ENCODE results near the gene LTB4R. TPM values are rescaled to one million over a fixed set of nuclear protein-coding genes. Genes with fewer than 3 reads are reported as not detected.

The LTB4R gene
- total RNA-seq, 2 experiments from 2014 or later = 10.6 to 11.4 TPM

GRCh38 chr14:24293525-24293924, 17.8 kb upstream of the LTB4R start:
- Mint-ChIP-seq H3K27me3 (ENCODE audit: low read depth) (no peaks in the 10 kb centered on the region), H3K9me3 (no peaks in the 10 kb centered on the region), H3K36me3 (ENCODE audit: low read depth) (peaks cover 21% of the 10 kb centered on the region), H3K4me3 (no peak overlapping the region), H3K27ac (no peak overlapping the region), H3K4me1 (ENCODE audit: low read depth) (peaks cover 38% of the 10 kb centered on the region)
- intact Hi-C loops (cut with micrococcal nuclease) = no loop called here
- CTCF ChIA-PET = interaction anchor here (0.9 to 5.4 kb wide), 3 partner anchors 15 to 77 kb away, joined by 3 to 49 read pairs (median 32); partner anchors contain the start of genes CIDEB, LTB4R, LTB4R2 and TINF2
- no peak for DNase-seq

GRCh38 chr14:24296341-24297157, 14.8 kb upstream of the LTB4R start:
- CTCF ChIA-PET = interaction anchor here (0.7 to 9.3 kb wide), 31 partner anchors 7 to 260 kb away, joined by 3 to 310 read pairs (median 5); partner anchors contain the start of genes CHMP4A, CIDEB, LTB4R and MDP1
- peak; percentile 90 for DNase-seq
- Mint-ChIP-seq H3K4me3 (no peak overlapping the region), H3K27me3 (ENCODE audit: low read depth) (no peaks in the 10 kb centered on the region), H3K27ac (peak overlapping the region; percentile 78), H3K4me1 (ENCODE audit: low read depth) (peaks cover 42% of the 10 kb centered on the region), H3K9me3 (no peaks in the 10 kb centered on the region), H3K36me3 (ENCODE audit: low read depth) (peaks cover 9% of the 10 kb centered on the region)
- intact Hi-C loops (cut with micrococcal nuclease) = loop anchor here (1.0 to 5.0 kb wide), 10 partner anchors 17 to 282 kb away; partner anchors contain the start of genes IRF9, MDP1, PCK2 and RABGGTA

GRCh38 chr14:24297190-24297964, 13.9 kb upstream of the LTB4R start:
- no peak overlapping the region for H3K4me3 Mint-ChIP-seq
- H3K36me3 Mint-ChIP-seq (ENCODE audit: low read depth) = peaks cover 14% of the 10 kb centered on the region
- H3K9me3 Mint-ChIP-seq = no peaks in the 10 kb centered on the region
- DNase-seq = no peak
- intact Hi-C loops (cut with micrococcal nuclease) = loop anchor here (1.0 to 5.0 kb wide), 9 partner anchors 18 to 283 kb away; partner anchors contain the start of genes IRF9, MDP1, PCK2 and TM9SF1
- H3K4me1 Mint-ChIP-seq (ENCODE audit: low read depth) = peaks cover 47% of the 10 kb centered on the region
- no peaks in the 10 kb centered on the region for H3K27me3 Mint-ChIP-seq (ENCODE audit: low read depth)
- CTCF ChIA-PET = interaction anchor here (0.7 to 9.3 kb wide), 34 partner anchors 8 to 261 kb away, joined by 3 to 310 read pairs (median 5); partner anchors contain the start of genes CHMP4A, CIDEB, IRF9 and LTB4R
- peak overlapping the region; percentile 78 for H3K27ac Mint-ChIP-seq

GRCh38 chr14:24298892-24299254, 12.4 kb upstream of the LTB4R start:
- peak; percentile 38 for DNase-seq
- Mint-ChIP-seq H3K27ac (peak overlapping the region; percentile 89), H3K4me1 (ENCODE audit: low read depth) (peaks cover 47% of the 10 kb centered on the region), H3K4me3 (peak overlapping the region; percentile 87), H3K36me3 (ENCODE audit: low read depth) (peaks cover 11% of the 10 kb centered on the region), H3K27me3 (ENCODE audit: low read depth) (no peaks in the 10 kb centered on the region), H3K9me3 (no peaks in the 10 kb centered on the region)
- intact Hi-C loops (cut with micrococcal nuclease) = loop anchor here (1.0 to 5.0 kb wide), 8 partner anchors 9 to 207 kb away; partner anchors contain the start of genes CHMP4A, DCAF11, GMPR2 and IPO4
- CTCF ChIA-PET = interaction anchor here (0.6 to 9.3 kb wide), 14 partner anchors 9 to 152 kb away, joined by 3 to 310 read pairs (median 18); partner anchors contain the start of genes CHMP4A, CIDEB, IRF9 and LTB4R

- CTCF ChIA-PET = interaction anchor here (0.6 to 9.3 kb wide), 18 partner anchors 8 to 152 kb away, joined by 3 to 310 read pairs (median 13); partner anchors contain the start of genes CHMP4A, CIDEB, IRF9 and LTB4R
- Mint-ChIP-seq H3K4me1 (ENCODE audit: low read depth) (peaks cover 47% of the 10 kb centered on the region), H3K36me3 (ENCODE audit: low read depth) (peaks cover 14% of the 10 kb centered on the region), H3K27ac (peak within 1 kb of the TSS; percentile 89), H3K9me3 (no peaks in the 10 kb centered on the region), H3K4me3 (peak within 1 kb of the TSS; percentile 87), H3K27me3 (ENCODE audit: low read depth) (no peaks in the 10 kb centered on the region)
- intact Hi-C loops (cut with micrococcal nuclease) = loop anchor here (1.0 to 5.0 kb wide), 8 partner anchors 9 to 207 kb away; partner anchors contain the start of genes CHMP4A, DCAF11, GMPR2 and IPO4
- peak; percentile 94 for DNase-seq
Measured at GRCh38 chr14:24299255-24300191, 11.8 kb upstream of the LTB4R start, which contains the start of the genes DHRS1 and NOP9. Gene DHRS1, minus strand, starts transcription at chr14:24299780. Its CDS starts 674 bp downstream, at chr14:24299106. Gene NOP9, plus strand, starts transcription at chr14:24299850. Its CDS starts 105 bp downstream, at chr14:24299955.

- CTCF ChIA-PET = interaction anchor here (0.6 to 9.3 kb wide), 10 partner anchors 8 to 210 kb away, joined by 3 to 310 read pairs (median 6); partner anchors contain the start of genes CIDEB, LTB4R, LTB4R2 and MDP1
- DNase-seq = no peak
- peaks cover 23% of the 10 kb centered on the region for H3K36me3 Mint-ChIP-seq (ENCODE audit: low read depth)
- H3K27ac Mint-ChIP-seq = peak overlapping the region; percentile 52
- H3K4me1 Mint-ChIP-seq (ENCODE audit: low read depth) = peaks cover 47% of the 10 kb centered on the region
- no peaks in the 10 kb centered on the region for H3K9me3 Mint-ChIP-seq
- H3K27me3 Mint-ChIP-seq (ENCODE audit: low read depth) = no peaks in the 10 kb centered on the region
- H3K4me3 Mint-ChIP-seq = peak overlapping the region; percentile 87
- intact Hi-C loops (cut with micrococcal nuclease) = no loop called here
Measured at GRCh38 chr14:24300326-24300980, 10.8 kb upstream of the LTB4R start.

- Mint-ChIP-seq H3K27ac (no peak overlapping the region), H3K4me3 (no peak overlapping the region), H3K4me1 (ENCODE audit: low read depth) (peaks cover 34% of the 10 kb centered on the region), H3K27me3 (ENCODE audit: low read depth) (no peaks in the 10 kb centered on the region), H3K36me3 (ENCODE audit: low read depth) (peaks cover 37% of the 10 kb centered on the region), H3K9me3 (no peaks in the 10 kb centered on the region)
- CTCF ChIA-PET = interaction anchor here (0.8 to 1.6 kb wide), 5 partner anchors 27 to 133 kb away, joined by 3 to 7 read pairs (median 3); partner anchors contain the start of genes MDP1 and TINF2
- DNase-seq = no peak
- intact Hi-C loops (cut with micrococcal nuclease) = no loop called here
Measured at GRCh38 chr14:24304019-24304387, 7.3 kb upstream of the LTB4R start.

- Mint-ChIP-seq H3K27ac (no peak overlapping the region), H3K36me3 (ENCODE audit: low read depth) (peaks cover 35% of the 10 kb centered on the region), H3K4me3 (no peak overlapping the region), H3K9me3 (no peaks in the 10 kb centered on the region), H3K27me3 (ENCODE audit: low read depth) (no peaks in the 10 kb centered on the region), H3K4me1 (ENCODE audit: low read depth) (peaks cover 34% of the 10 kb centered on the region)
- CTCF ChIA-PET = interaction anchor here (0.7 to 8.5 kb wide), 22 partner anchors 9 to 190 kb away, joined by 3 to 121 read pairs (median 6); partner anchors contain the start of genes ADCY4, CHMP4A, KHNYN and MDP1
- DNase-seq = no peak
- intact Hi-C loops (cut with micrococcal nuclease) = no loop called here
Measured at GRCh38 chr14:24307156-24307574, 4.1 kb upstream of the LTB4R start.

- peak within 1 kb of the TSS; percentile 25 for H3K27ac Mint-ChIP-seq
- peaks cover 34% of the 10 kb centered on the region for H3K36me3 Mint-ChIP-seq (ENCODE audit: low read depth)
- no peak within 1 kb of the TSS for H3K4me3 Mint-ChIP-seq
- intact Hi-C loops (cut with micrococcal nuclease) = loop anchor here (1.0 kb wide), 7 partner anchors 8 to 249 kb away; partner anchors contain the start of genes DCAF11, DHRS1, MDP1 and NOP9
- peak; percentile 83 for DNase-seq
- no peaks in the 10 kb centered on the region for H3K9me3 Mint-ChIP-seq
- no peaks in the 10 kb centered on the region for H3K27me3 Mint-ChIP-seq (ENCODE audit: low read depth)
- H3K4me1 Mint-ChIP-seq (ENCODE audit: low read depth) = peaks cover 39% of the 10 kb centered on the region
- CTCF ChIA-PET = interaction anchor here (0.6 to 8.5 kb wide), 47 partner anchors 8 to 249 kb away, joined by 3 to 121 read pairs (median 5); partner anchors contain the start of genes ADCY4, CHMP4A, DHRS1 and GMPR2
Measured at GRCh38 chr14:24307575-24308341, 3.5 kb upstream of the LTB4R start, which contains the start of gene CIDEB. Gene CIDEB, minus strand, starts transcription at chr14:24307977. Its CDS starts 119 bp downstream, at chr14:24307858.

Data from activated naive CD4-positive, alpha-beta T cell treated with anti-CD3 and anti-CD28 coated beads for 36 hours (primary cell).